ENCODE measurements around the gene UBE4A. TPM values are rescaled to one million over a fixed set of nuclear protein-coding genes. Genes with fewer than 3 reads are reported as not detected.

Gene UBE4A
- total RNA-seq, 1 donor from 2014 or later, result 27.3 TPM

- no peak overlapping the region for H3K4me3 ChIP-seq (ENCODE audit: low read depth, low read length)
- DNase-seq (ENCODE audit: low read depth), result no peak
- TF ChIP-seq CTCF (conservative IDR thresholded peaks at IDR 0.05; ENCODE audit: low read depth, low read length), result no peak
Measured at GRCh38 chr11:118374729-118375128, 15.3 kb downstream of the UBE4A start.

GRCh38 chr11:118375978-118376377 is 16.6 kb downstream of the UBE4A start:
- H3K4me3 ChIP-seq (ENCODE audit: low read depth, low read length), result no peak overlapping the region
- no peak for TF ChIP-seq CTCF (conservative IDR thresholded peaks at IDR 0.05; ENCODE audit: low read depth, low read length)
- no peak for DNase-seq (ENCODE audit: low read depth)

GRCh38 chr11:118379497-118379896 is 20.1 kb downstream of the UBE4A start:
- no peak overlapping the region for H3K4me3 ChIP-seq (ENCODE audit: low read depth, low read length)
- TF ChIP-seq CTCF (conservative IDR thresholded peaks at IDR 0.05; ENCODE audit: low read depth, low read length), result no peak
- no peak for DNase-seq (ENCODE audit: low read depth)

- TF ChIP-seq CTCF (conservative IDR thresholded peaks at IDR 0.05; ENCODE audit: low read depth, low read length), result no peak
- no peak for DNase-seq (ENCODE audit: low read depth)
- no peak overlapping the region for H3K4me3 ChIP-seq (ENCODE audit: low read depth, low read length)
Measured at GRCh38 chr11:118380571-118380970, 21.2 kb downstream of the UBE4A start.

- no peak for DNase-seq (ENCODE audit: low read depth)
- TF ChIP-seq CTCF (conservative IDR thresholded peaks at IDR 0.05; ENCODE audit: low read depth, low read length), result no peak
- H3K4me3 ChIP-seq (ENCODE audit: low read depth, low read length), result no peak overlapping the region
Measured at GRCh38 chr11:118382954-118383353, 23.6 kb downstream of the UBE4A start.

- DNase-seq (ENCODE audit: low read depth), result no peak
- H3K4me3 ChIP-seq (ENCODE audit: low read depth, low read length), result no peak overlapping the region
- no peak for TF ChIP-seq CTCF (conservative IDR thresholded peaks at IDR 0.05; ENCODE audit: low read depth, low read length)
Measured at GRCh38 chr11:118383657-118384056, 24.3 kb downstream of the UBE4A start.

GRCh38 chr11:118396097-118396501 is 36.7 kb downstream of the UBE4A start:
- TF ChIP-seq CTCF (conservative IDR thresholded peaks at IDR 0.05; ENCODE audit: low read depth, low read length), result no peak
- H3K4me3 ChIP-seq (ENCODE audit: low read depth, low read length), result no peak overlapping the region
- no peak for DNase-seq (ENCODE audit: low read depth)
